Neuron (in vitro differentiated cells): ENCODE results near the gene PNPLA6.

ENCODE experiments used
- H2AFZ ChIP-seq: one replicate; pipeline ENCODE4 v1.6.1; 2013; ENCODE audit warnings: low read depth, mild to moderate bottlenecking, inconsistent platforms, low read length, moderate library complexity
- H3K27me3 ChIP-seq: one replicate; pipeline ENCODE4 v1.6.1; 2013; ENCODE audit warnings: low read length; ENCODE audit not compliant: insufficient read depth
- H3K36me3 ChIP-seq: one replicate; pipeline ENCODE4 v1.6.1; 2013; ENCODE audit warnings: low read length; ENCODE audit not compliant: insufficient read depth
- H3K4me1 ChIP-seq: one replicate; pipeline ENCODE4 v1.6.1; 2013; ENCODE audit warnings: low read length; ENCODE audit not compliant: insufficient read depth
- H3K4me3 ChIP-seq: 2 replicates; pipeline ENCODE4 v1.5.1; 2013; ENCODE audit warnings: mild to moderate bottlenecking, low read length, moderate library complexity
- H3K9me3 ChIP-seq: one replicate; pipeline ENCODE4 v1.6.1; 2013; ENCODE audit warnings: low read length

Gene PNPLA6

DNA sequence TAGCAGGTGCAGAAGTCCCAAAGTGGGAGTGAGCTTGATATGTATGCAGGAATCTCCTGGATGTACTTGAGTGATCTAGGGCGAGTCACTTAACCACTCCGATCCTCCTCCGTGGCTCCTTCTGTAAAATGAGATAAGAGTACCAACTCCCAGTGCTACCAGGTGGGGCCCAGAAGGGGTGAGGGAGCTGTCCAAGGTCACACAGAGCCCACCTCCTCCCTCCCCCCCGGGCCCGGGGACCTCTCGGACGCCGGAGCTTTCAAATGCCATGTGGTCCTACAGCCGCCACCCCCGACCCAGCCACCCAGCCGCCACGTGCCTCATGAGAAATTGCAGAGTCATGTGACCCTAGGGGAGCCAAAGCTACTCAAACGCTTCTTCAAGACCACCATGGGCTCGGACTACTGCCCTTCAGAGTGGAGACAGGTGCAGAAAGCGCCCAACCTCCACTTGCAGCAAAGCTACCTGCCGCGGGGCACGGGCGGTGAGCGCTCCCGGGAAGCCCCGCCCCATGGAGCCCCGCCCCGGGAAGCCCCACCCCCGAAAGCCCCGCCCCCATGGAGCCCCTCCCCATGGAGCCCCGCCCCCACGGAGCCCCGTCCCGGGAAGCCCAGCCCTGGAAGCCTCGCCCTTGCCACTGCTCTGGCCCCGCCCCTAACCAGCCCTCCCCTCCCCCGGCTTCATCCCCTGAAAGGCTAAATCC is 29.7 kb upstream of the PNPLA6 start:
- Histone ChIP-seq H3K4me1 (no peaks in the 10 kb centered on the region), H3K27me3 (no peaks in the 10 kb centered on the region), H3K9me3 (no peaks in the 10 kb centered on the region), H2AFZ (no peak overlapping the region), H3K4me3 (peak overlapping the region; percentile 15), H3K36me3 (no peaks in the 10 kb centered on the region)

DNA sequence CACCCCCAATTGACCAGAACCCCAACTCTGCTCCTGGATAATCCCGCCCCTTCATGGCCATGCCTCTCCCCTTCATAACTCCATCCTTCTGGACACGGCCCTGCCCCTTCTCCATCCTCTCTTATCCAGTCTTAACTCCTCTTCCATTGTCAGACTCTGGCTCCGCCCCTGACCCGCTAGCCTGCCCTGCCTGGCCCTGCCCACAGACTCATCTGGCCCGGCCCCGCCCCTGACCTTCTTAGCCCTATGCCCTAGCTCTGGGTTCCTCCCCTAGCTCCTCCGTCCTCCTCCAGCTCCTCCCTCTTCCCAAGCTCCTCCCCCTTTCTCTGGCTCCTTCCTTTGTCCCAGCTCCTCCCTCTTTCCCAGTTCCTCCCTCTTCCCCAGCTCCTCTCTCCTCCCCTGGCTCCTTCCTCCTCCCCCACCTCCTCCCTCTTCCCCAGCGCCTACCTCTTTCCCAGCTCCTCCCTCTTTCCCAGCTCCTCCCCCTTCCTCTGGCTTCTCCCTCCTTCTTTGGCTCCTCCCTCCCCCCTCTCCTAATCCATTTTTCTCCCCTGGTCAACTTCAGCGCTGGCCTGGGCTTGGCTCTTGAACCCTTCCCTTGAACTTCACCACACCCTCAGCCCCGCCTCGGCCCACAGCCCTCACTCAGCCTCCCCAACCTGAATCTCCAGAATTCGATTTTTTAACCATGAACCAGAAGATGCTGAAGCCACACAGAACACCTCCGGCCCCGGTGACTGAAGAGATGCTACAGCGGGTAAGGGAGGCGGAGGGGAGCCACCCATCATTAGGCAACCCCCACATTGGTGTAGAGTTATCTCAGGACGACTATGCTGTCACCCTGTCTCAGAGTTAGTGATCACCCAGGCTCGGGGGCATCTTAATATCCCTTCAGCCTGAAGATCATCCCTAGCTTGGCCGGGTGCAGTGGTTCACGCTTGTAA is 28.9 kb upstream of the PNPLA6 start:
- no peaks in the 10 kb centered on the region for H3K4me1 ChIP-seq

DNA sequence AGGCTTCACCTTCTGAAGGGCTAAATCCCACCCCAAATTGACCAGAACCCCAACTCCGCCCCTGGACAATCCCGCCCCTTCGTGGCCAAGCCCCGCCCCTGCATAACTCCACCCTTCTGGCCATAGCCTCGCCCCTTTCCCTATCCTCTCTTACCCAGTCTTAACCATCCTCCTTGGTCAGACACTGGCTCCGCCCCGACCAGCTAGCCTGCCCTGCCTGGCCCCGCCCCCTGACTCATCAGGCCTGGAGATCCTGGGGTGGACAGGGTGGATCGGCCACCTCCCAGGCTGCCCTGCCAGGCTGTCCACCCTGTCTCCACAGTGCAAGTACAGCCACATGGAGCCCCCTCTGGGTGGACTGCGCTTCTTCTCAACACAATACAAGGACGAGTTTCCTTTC is 27.6 kb upstream of the PNPLA6 start:
- Histone ChIP-seq H3K36me3 (no peaks in the 10 kb centered on the region), H3K4me1 (no peaks in the 10 kb centered on the region), H3K9me3 (no peaks in the 10 kb centered on the region), H3K27me3 (no peaks in the 10 kb centered on the region), H3K4me3 (no peak overlapping the region), H2AFZ (no peak overlapping the region)

More for the DNA sequence above, 28.9 kb upstream of the PNPLA6 start:
- no peaks in the 10 kb centered on the region for H3K27me3 ChIP-seq
- no peaks in the 10 kb centered on the region for H3K9me3 ChIP-seq
- no peak overlapping the region for H3K4me3 ChIP-seq
- H2AFZ ChIP-seq, result no peak overlapping the region
- H3K36me3 ChIP-seq, result no peaks in the 10 kb centered on the region

DNA sequence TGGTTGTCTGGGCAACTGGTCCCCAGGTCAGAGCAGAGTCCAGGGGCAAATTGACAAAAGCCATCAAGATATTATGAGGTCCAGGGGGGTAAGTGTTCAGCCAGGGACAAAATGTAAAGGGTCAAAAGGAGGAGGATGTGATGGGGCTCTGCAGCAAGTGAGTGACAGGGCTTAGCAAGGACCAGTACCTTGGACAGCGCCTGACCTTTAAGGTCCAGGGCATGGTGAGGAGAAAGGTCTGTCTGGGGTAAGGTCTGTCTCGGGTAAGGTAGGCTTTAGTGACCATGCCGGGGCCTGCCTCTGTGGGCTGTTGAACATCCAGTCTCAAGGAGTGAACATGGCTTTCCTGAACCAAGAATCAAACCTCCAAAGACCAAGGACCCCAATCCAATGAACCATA is 25.9 kb upstream of the PNPLA6 start:
- no peaks in the 10 kb centered on the region for H3K4me1 ChIP-seq
- H3K9me3 ChIP-seq, result no peaks in the 10 kb centered on the region
- H3K36me3 ChIP-seq, result no peaks in the 10 kb centered on the region
- H2AFZ ChIP-seq, result no peak overlapping the region
- no peaks in the 10 kb centered on the region for H3K27me3 ChIP-seq
- no peak overlapping the region for H3K4me3 ChIP-seq

DNA sequence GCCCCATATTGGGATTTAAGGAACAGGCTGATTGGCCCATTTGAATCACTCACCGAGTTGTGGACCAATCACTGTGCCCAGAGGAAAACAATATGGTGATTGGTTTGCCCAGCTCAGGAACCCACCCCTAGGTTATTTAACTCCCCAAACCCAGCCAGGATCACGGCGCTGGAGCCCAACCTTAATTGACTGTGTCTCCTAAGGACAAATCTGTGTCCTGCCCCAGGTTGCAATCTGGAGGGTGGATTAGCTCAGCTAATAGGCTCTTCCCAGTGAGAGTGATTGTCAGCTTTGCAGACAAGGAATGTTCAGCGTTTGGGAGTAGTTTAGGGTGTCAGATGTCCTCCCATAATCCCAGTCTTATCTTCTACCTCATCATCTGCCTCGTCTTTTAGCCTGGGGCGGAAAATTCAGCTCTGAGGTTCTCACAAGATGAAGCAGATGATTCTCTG is 23.1 kb upstream of the PNPLA6 start:
- Histone ChIP-seq H3K27me3 (no peaks in the 10 kb centered on the region), H3K9me3 (no peaks in the 10 kb centered on the region), H3K4me3 (no peak overlapping the region), H3K4me1 (peaks cover 14% of the 10 kb centered on the region), H3K36me3 (no peaks in the 10 kb centered on the region), H2AFZ (no peak overlapping the region)

DNA sequence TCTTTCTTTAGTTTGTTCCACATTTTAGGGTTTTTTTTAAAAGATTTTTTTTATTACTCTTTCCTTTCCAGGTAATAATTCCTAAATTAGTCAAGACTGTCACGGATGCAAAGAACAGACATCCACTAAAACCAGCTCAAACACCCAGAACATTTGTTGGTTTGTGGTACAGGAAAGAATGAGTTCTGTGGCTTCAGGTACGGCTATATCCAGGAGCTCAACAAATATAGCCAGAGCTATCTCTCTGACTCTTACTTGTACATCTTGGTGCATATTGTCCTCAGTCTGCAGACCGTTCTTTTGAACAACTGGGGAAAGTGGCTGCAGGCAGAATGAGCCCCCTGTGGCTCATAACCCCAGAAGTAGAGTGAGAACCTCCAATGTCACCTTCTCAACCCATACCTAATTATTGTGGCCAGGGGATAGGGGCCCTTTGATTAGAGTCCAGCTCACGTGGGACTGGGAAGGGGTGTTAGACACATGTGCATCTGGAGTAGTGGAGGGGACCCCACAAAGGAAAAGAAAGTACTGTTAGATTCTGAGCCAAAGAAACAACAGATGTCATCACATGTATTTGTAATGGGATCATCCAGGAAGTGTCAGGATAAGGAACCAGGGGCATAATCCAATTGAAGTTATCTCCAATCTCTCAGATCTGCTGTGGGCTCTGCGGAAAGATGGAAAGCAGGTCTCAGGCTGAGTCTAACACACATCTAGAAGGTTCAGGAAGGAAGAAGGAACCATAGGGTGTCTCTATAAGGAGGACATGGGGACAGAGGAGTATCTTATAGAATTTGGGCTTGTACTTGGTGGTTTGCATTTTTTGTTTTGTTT is 21.5 kb upstream of the PNPLA6 start:
- Histone ChIP-seq H3K27me3 (no peaks in the 10 kb centered on the region), H3K36me3 (peaks cover under 1% of the 10 kb centered on the region), H3K9me3 (no peaks in the 10 kb centered on the region), H3K4me1 (peaks cover 14% of the 10 kb centered on the region), H3K4me3 (no peak overlapping the region), H2AFZ (no peak overlapping the region)

DNA sequence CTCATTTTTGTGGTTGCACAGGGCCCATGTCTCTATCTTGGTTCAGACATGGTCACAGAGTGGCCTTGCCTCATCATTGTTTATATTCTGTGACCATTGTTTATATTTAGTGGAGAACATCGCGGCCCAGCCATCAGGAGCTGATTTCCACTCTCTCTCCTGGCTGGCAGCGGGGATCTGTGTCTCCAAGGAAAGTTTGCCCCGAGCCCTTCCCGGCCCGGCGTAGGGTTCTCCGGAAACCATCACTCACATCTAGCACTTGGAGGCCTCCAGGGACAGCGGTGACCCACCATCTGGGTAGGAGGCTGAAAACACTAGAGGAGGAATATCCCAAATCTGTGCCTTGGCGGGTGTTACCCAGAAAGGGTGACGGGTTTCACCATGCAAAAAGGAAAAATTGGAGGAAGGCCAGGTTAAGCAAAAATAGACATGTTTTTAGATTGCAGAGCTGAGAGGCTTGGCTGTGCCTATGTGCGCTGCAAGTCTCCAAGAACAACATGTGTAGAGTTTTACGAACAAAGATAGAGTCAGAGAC is 20.3 kb upstream of the PNPLA6 start:
- H2AFZ ChIP-seq, result peak overlapping the region; percentile 50
- H3K9me3 ChIP-seq, result no peaks in the 10 kb centered on the region
- H3K4me1 ChIP-seq, result peaks cover 14% of the 10 kb centered on the region
- H3K27me3 ChIP-seq, result no peaks in the 10 kb centered on the region
- peaks cover 11% of the 10 kb centered on the region for H3K36me3 ChIP-seq
- peak overlapping the region; percentile 55 for H3K4me3 ChIP-seq

DNA sequence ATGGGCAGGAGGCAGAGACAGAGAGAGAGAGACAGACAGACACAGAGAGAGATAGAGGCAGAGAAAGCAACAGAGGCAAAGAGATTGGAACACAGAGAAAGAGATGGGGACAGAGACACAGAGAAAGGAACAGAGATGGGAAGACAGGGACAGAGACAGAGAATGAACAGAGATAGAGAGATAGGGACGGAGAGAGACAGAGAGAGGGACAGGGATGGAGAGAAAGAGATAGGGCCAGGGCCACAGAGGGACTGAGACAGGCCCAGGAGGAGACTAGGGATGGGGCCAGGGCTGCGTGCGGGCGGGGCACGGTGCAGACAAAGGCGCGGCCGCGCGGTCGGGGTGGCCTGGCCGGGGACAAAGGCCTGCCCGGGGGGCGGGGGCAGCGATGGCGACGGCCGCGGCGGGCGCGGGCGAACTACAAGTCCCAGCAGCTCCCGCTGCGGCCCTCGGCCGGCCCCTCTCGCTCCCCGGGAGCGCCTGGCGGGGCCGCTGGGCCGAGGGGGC is 19.8 kb upstream of the PNPLA6 start, which contains the start of gene ZNF358:
Gene ZNF358 (plus strand): TSS at position 459 of the 507 bp plus-strand sequence. CDS start 3,140 bp downstream, outside the sequence.
- Histone ChIP-seq H3K9me3 (no peaks in the 10 kb centered on the region), H3K27me3 (no peaks in the 10 kb centered on the region), H2AFZ (peak within 1 kb of the TSS; percentile 50), H3K36me3 (peaks cover 15% of the 10 kb centered on the region), H3K4me1 (peaks cover 14% of the 10 kb centered on the region), H3K4me3 (peak within 1 kb of the TSS; percentile 91)

DNA sequence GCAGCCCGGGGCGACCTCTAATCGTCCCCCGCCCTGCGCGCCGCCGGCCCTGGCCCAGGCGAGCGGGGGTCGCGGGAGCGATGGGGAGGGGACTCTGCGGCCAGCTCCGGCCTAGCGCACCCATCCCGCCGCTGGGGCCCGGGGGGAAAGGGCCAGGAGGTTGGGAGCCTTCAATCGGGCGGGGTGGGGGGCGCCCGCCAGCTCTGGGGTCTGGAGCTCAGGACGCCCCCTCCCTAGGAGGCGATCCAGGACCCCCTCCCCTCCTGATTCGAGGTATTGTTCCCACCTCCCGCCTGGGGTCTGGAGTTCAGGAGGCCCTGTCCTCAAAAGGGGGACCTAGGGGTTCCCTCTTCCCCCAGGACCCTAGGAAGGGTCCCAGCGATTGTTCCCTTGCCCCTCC is 19.2 kb upstream of the PNPLA6 start:
- Histone ChIP-seq H2AFZ (no peak overlapping the region), H3K9me3 (no peaks in the 10 kb centered on the region), H3K27me3 (no peaks in the 10 kb centered on the region), H3K4me3 (peak overlapping the region; percentile 91), H3K36me3 (peaks cover 17% of the 10 kb centered on the region), H3K4me1 (peaks cover 14% of the 10 kb centered on the region)

DNA sequence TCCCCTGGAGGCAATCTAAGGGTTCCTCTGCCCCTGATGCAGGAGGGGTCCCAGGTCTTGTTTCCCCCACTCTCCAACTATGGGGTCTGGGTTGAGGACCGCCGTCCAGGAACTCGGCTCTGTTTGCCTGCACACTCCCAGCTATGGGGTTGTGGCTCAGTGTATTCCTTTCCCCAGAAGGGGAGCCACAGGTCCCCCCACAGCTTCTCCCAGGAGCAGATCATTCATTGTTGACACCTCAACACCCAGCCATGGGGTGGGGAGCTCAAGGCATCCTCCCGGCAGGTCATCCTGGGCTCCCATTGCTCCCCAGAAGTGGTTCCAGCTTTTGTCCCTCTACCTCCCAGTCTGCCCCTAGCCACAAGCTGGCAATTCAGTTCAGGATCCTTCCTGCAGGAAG is 18.6 kb upstream of the PNPLA6 start:
- no peaks in the 10 kb centered on the region for H3K27me3 ChIP-seq
- no peaks in the 10 kb centered on the region for H3K9me3 ChIP-seq
- peaks cover 17% of the 10 kb centered on the region for H3K36me3 ChIP-seq
- H3K4me3 ChIP-seq, result peak overlapping the region; percentile 91
- peaks cover 17% of the 10 kb centered on the region for H3K4me1 ChIP-seq
- no peak overlapping the region for H2AFZ ChIP-seq

DNA sequence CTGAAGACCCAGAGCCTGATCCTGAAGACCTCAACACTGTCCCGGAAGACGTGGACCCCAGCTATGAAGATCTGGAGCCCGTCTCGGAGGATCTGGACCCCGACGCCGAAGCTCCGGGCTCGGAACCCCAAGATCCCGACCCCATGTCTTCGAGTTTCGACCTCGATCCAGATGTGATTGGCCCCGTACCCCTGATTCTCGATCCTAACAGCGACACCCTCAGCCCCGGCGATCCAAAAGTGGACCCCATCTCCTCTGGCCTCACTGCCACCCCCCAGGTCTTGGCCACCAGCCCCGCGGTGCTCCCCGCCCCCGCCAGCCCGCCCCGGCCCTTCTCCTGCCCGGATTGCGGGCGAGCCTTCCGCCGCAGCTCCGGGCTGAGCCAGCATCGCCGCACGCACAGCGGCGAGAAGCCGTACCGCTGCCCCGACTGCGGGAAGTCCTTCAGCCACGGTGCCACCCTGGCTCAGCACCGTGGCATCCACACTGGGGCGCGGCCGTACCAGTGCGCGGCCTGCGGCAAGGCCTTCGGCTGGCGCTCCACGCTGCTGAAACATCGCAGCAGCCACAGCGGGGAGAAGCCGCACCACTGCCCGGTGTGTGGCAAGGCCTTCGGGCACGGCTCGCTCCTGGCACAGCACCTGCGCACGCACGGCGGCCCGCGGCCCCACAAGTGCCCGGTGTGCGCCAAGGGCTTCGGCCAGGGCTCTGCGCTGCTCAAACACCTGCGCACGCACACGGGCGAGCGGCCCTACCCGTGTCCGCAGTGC is 16.0 kb upstream of the PNPLA6 start:
- Histone ChIP-seq H3K27me3 (no peaks in the 10 kb centered on the region), H3K4me3 (no peak overlapping the region), H3K9me3 (no peaks in the 10 kb centered on the region), H3K36me3 (peaks cover 17% of the 10 kb centered on the region), H3K4me1 (peaks cover 28% of the 10 kb centered on the region), H2AFZ (no peak overlapping the region)
